ENCODE data around the gene OR6X1. TPM values are rescaled to one million over a fixed set of nuclear protein-coding genes. Genes with fewer than 3 reads are reported as not detected.

The OR6X1 gene
- total RNA-seq = not detected

GRCh38 chr11:123754101-123754568 is at the start of gene OR6X1:
Gene OR6X1, minus strand, starts transcription at chr11:123754518. Its CDS starts 0 bp downstream, at chr11:123754518.

GRCh38 chr11:123741159-123742030 is 12.9 kb downstream of the OR6X1 start, which contains the start of gene ZNF202:
Gene ZNF202, minus strand, starts transcription at chr11:123741660. Its CDS starts 10,772 bp downstream, at chr11:123730888.

Small RNAs within 50 kb of the gene (small RNA-seq; reads per million reads assigned to genes)
- gene RNU1-21P (ENCODE audit: low replicate concordance) = not detected

Other genes starting within 250 kb of the OR6X1 start
- gene SCN3B, start 99.9 kb downstream of the OR6X1 start, total RNA-seq = 4.1 TPM
- gene ZNF202, start 12.9 kb downstream of the OR6X1 start, total RNA-seq = 12.0 TPM
- not detected for gene OR6M1, start 51.8 kb upstream of the OR6X1 start, total RNA-seq
- not detected for gene TMEM225, start 131.2 kb upstream of the OR6X1 start, total RNA-seq
- not detected for gene OR8D4, start 147.6 kb upstream of the OR6X1 start, total RNA-seq
- gene OR4D5, start 185.1 kb upstream of the OR6X1 start, total RNA-seq = not detected
- not detected for gene OR6T1, start 189.3 kb upstream of the OR6X1 start, total RNA-seq
- gene OR10S1, start 223.3 kb upstream of the OR6X1 start, total RNA-seq = not detected
- not detected for gene OR10G6, start 240.6 kb upstream of the OR6X1 start, total RNA-seq